Gastroesophageal sphincter (tissue), 4 donors: Measurements from ENCODE around the gene LACC1. TPM values are rescaled to one million over a fixed set of nuclear protein-coding genes. Genes with fewer than 3 reads are reported as not detected.

Experiments used
- ATAC-seq: fragments of 150-250 bp; one replicate; pipeline ENCODE4 v1.9.1; 2016; ENCODE audit warnings: mild to moderate bottlenecking, moderate library complexity
- H3K27ac ChIP-seq, 4 donors: fragments of 200-600 bp; sonication (generic) in 3 of 4; 1 replicate in 3 of 4; 2 replicates in 1 of 4; pipeline ENCODE4 v1.5.1; 2016 to 2019
- H3K27me3 ChIP-seq: fragments of 200-600 bp; sonication (generic); one replicate; pipeline ENCODE4 v1.5.1; 2019
- H3K36me3 ChIP-seq, 2 donors: fragments of 200-600 bp; sonication (generic); one replicate each; pipeline ENCODE4 v1.5.1; 2019; ENCODE audit warnings: control low read depth in 1 of 2
- H3K4me1 ChIP-seq, 3 donors: fragments of 200-600 bp; sonication (generic); 1 replicate in 2 of 3; 2 replicates in 1 of 3; pipeline ENCODE4 v1.5.1; 2016 to 2019; ENCODE audit warnings: control low read depth in 2 of 3
- H3K4me3 ChIP-seq, 2 donors: fragments of 200-600 bp; sonication (generic); one replicate each; pipeline ENCODE4 v1.5.1; 2019; ENCODE audit warnings: mild to moderate bottlenecking in 1 of 2, moderate library complexity in 1 of 2
- H3K9me3 ChIP-seq, 3 donors: fragments of 200-600 bp; sonication (generic); one replicate each; pipeline ENCODE4 v1.5.1; 2017 to 2019; ENCODE audit warnings: control low read depth in 2 of 3
- CTCF ChIP-seq, 4 experiments: fragments of 200-600 bp in 2 of 4; fragments of 450-650 bp in 2 of 4; sonication (generic) in 1 of 4; IDR thresholded peaks; one replicate each; pipeline ENCODE4 v1.5.1; 2017 to 2019; ENCODE audit warnings: antibody characterized with exemption in 4 of 4, mild to moderate bottlenecking in 2 of 4, moderate library complexity in 2 of 4
- EP300 ChIP-seq: sonication (generic); formaldehyde crosslinking; IDR thresholded peaks from one replicate; pipeline ENCODE4 v1.6.1; 2017; ENCODE audit warnings: antibody characterized with exemption, mild to moderate bottlenecking
- POLR2A ChIP-seq, 2 donors: fragments of 450-650 bp; IDR thresholded peaks; one replicate each; pipeline ENCODE4 v1.6.1; 2017; ENCODE audit warnings: antibody characterized with exemption in 2 of 2, mild to moderate bottlenecking in 2 of 2, moderate library complexity in 1 of 2
- POLR2AphosphoS5 ChIP-seq: sonication (generic); formaldehyde crosslinking; IDR thresholded peaks from one replicate; pipeline ENCODE4 v1.6.1; 2017; ENCODE audit warnings: antibody characterized with exemption
- WGBS, 2 donors: methylation state at CpG; one replicate each; pipeline ENCODE4 v1.1.5; 2018; ENCODE audit warnings: low coverage in 1 of 2; 5-methylcytosine and 5-hydroxymethylcytosine counted together
- total RNA-seq, 4 donors: library from RNA; depleted of rRNA; stranded (reverse); fragments of >200 nt; gene quantifications; one replicate each; pipeline ENCODE4 v1.1.0, GENCODE V29; 2016

LACC1 gene
- total RNA-seq, result 10 to 100 TPM in 1 of 4 donors, 1 to 10 TPM in 3; 3.8 to 12.3 (median 6.6) TPM

- H3K9me3 ChIP-seq, result no peaks in the 10 kb centered on the region
- peaks cover 0 to 23% (median 0%) of the 10 kb centered on the region in 3 donors for H3K4me1 ChIP-seq
- H3K27ac ChIP-seq, result peak within 1 kb of the TSS; percentile 89 to 99 (median 98)
- H3K27me3 ChIP-seq, result no peaks in the 10 kb centered on the region
- WGBS, 2 donors, result 0 to 10% methylated on average over 6 to 8 of the region's 48 CpGs
- H3K36me3 ChIP-seq, result no peaks in the 10 kb centered on the region
- peak; percentile 60 for ATAC-seq
- TF ChIP-seq EP300 (no peak), POLR2A (IDR thresholded peaks at IDR 0.05) (no peak), CTCF (IDR thresholded peaks at IDR 0.05) (no peak), POLR2AphosphoS5 (no peak)
- H3K4me3 ChIP-seq, result peak within 1 kb of the TSS; percentile 70 to 90
These were observed at the start of gene LACC1 for GRCh38 chr13:43879755-43880181. Gene LACC1, plus strand, starts transcription at chr13:43879904. Its CDS starts 1,082 bp downstream, at chr13:43880986.

GRCh38 chr13:43830497-43830881 lies 49.2 kb upstream of the LACC1 start:
- Histone ChIP-seq H3K27me3 (no peaks in the 10 kb centered on the region), H3K27ac (no peak overlapping the region), H3K4me3 (no peak overlapping the region), H3K4me1 (no peaks in the 10 kb centered on the region), H3K9me3 (no peaks in the 10 kb centered on the region), H3K36me3 (no peaks in the 10 kb centered on the region)
- TF ChIP-seq EP300 (no peak), CTCF (IDR thresholded peaks at IDR 0.05) (no peak), POLR2A (IDR thresholded peaks at IDR 0.05) (no peak), POLR2AphosphoS5 (no peak)
- ATAC-seq, result peak; percentile 66
- 48 to 60% methylated on average over 5 of the region's 5 CpGs for WGBS, 2 donors

GRCh38 chr13:43831088-43831487 lies 48.6 kb upstream of the LACC1 start:
- ATAC-seq, result no peak
- Histone ChIP-seq H3K36me3 (no peaks in the 10 kb centered on the region), H3K27me3 (no peaks in the 10 kb centered on the region), H3K27ac (no peak overlapping the region), H3K4me1 (no peaks in the 10 kb centered on the region), H3K9me3 (no peaks in the 10 kb centered on the region), H3K4me3 (no peak overlapping the region)
- 37 to 56% methylated on average over 2 of the region's 2 CpGs for WGBS, 2 donors
- TF ChIP-seq EP300 (no peak), POLR2A (IDR thresholded peaks at IDR 0.05) (no peak), POLR2AphosphoS5 (no peak), CTCF (IDR thresholded peaks at IDR 0.05) (no peak)

GRCh38 chr13:43835701-43836100 lies 44.0 kb upstream of the LACC1 start:
- no peak overlapping the region for H3K27ac ChIP-seq
- no peak for ATAC-seq
- H3K4me1 ChIP-seq, result no peaks in the 10 kb centered on the region
- 87 to 93% methylated on average over 2 of the region's 2 CpGs for WGBS, 2 donors
- no peaks in the 10 kb centered on the region for H3K9me3 ChIP-seq
- no peaks in the 10 kb centered on the region for H3K27me3 ChIP-seq
- TF ChIP-seq POLR2AphosphoS5, result no peak
- no peak for TF ChIP-seq EP300
- TF ChIP-seq POLR2A (IDR thresholded peaks at IDR 0.05), result no peak
- no peak for TF ChIP-seq CTCF (IDR thresholded peaks at IDR 0.05)
- H3K4me3 ChIP-seq, result no peak overlapping the region
- H3K36me3 ChIP-seq, result no peaks in the 10 kb centered on the region

- Histone ChIP-seq H3K27me3 (no peaks in the 10 kb centered on the region), H3K27ac (no peak overlapping the region), H3K9me3 (no peaks in the 10 kb centered on the region), H3K4me3 (no peak overlapping the region), H3K4me1 (no peaks in the 10 kb centered on the region), H3K36me3 (no peaks in the 10 kb centered on the region)
- no peak for TF ChIP-seq POLR2AphosphoS5
- no peak for TF ChIP-seq POLR2A (IDR thresholded peaks at IDR 0.05)
- no peak for TF ChIP-seq EP300
- no peak for TF ChIP-seq CTCF (IDR thresholded peaks at IDR 0.05)
- WGBS, 2 donors, result 72 to 77% methylated on average over 4 of the region's 4 CpGs
- ATAC-seq, result no peak
These were observed 40.8 kb upstream of the LACC1 start for GRCh38 chr13:43838909-43839308.
